Central memory CD8-positive, alpha-beta T cell (primary cell): ENCODE data around the gene ARHGAP6.

ENCODE experiments used
- ATAC-seq: fragments of 150-1000 bp; cut with Tn5 transposase; replicated peaks from 2 replicates; pipeline ENCODE4 v1.10.0; 2022; ENCODE audit warnings: mild to moderate bottlenecking, moderate FRiP score, moderate number of reproducible peaks; ENCODE audit not compliant: poor library complexity, severe bottlenecking; ENCODE audit errors: extremely low read depth
- DNase-seq, 2 donors: peaks; one replicate each; pipeline ENCODE4 v3.0.0; 2021; ENCODE audit warnings: low spot score in 2 of 2
- H3K27ac Mint-ChIP-seq: one replicate; pipeline ENCODE4 v1.8.0; 2022; ENCODE audit warnings: low read depth, mild to moderate bottlenecking, moderate library complexity, mixed read lengths
- H3K27me3 Mint-ChIP-seq: one replicate; pipeline ENCODE4 v1.8.0; 2022; ENCODE audit warnings: mixed read lengths
- H3K36me3 Mint-ChIP-seq: one replicate; pipeline ENCODE4 v1.8.0; 2022; ENCODE audit warnings: mild to moderate bottlenecking, moderate library complexity, mixed read lengths; ENCODE audit not compliant: insufficient read depth
- H3K4me1 Mint-ChIP-seq: one replicate; pipeline ENCODE4 v1.8.0; 2022; ENCODE audit warnings: mixed read lengths
- H3K4me3 Mint-ChIP-seq: one replicate; pipeline ENCODE4 v1.8.0; 2022; ENCODE audit warnings: mild to moderate bottlenecking, moderate library complexity, mixed read lengths
- H3K9me3 Mint-ChIP-seq: one replicate; pipeline ENCODE4 v1.8.0; 2022; ENCODE audit warnings: mixed read lengths

The ARHGAP6 gene

DNA sequence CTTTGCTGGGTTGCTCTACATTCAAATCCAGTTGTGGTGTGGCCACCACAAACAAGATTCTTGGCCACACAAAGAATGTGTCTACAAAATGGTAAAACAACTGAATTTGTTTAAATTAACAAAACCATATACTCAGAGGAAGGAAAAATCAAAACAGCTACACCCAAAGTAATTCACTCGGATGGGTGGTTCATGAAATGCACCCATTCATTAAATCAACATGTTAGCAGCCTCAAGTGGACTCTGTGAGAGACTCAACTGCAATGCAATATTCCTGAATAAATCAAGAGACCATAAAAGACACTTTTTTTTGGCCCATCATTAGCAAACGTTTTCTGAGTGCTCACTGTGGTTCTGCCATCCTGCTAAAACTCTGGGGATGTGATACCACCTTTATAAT, 383.7 kb downstream of the ARHGAP6 start:
- DNase-seq: no peak
- Mint-ChIP-seq H3K36me3 (no peaks in the 10 kb centered on the region), H3K4me1 (no peaks in the 10 kb centered on the region), H3K4me3 (no peak overlapping the region), H3K27me3 (no peaks in the 10 kb centered on the region), H3K27ac (no peak overlapping the region), H3K9me3 (no peaks in the 10 kb centered on the region)
- ATAC-seq: no peak

DNA sequence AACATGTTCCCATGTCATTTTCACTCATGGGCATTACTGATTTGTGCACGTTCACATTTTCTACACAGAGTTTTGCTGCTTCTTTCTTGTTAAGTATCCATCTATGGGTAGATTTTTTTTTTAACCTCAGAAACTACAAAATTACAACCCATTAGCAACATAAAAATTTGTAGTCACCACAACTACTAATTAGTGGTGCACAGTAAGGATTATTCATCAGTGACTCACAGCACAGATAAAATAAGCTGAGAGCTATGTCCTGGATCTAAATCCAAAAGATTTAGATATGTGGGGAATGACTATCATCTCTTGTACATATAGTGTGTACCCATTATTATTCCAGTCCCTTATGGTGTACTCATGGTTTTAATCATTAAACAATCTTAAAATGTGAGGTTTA, 392.2 kb downstream of the ARHGAP6 start:
- ATAC-seq (no peak), DNase-seq (no peak)
- no peak overlapping the region for H3K27ac Mint-ChIP-seq
- no peak overlapping the region for H3K4me3 Mint-ChIP-seq
- no peaks in the 10 kb centered on the region for H3K36me3 Mint-ChIP-seq
- H3K4me1 Mint-ChIP-seq: no peaks in the 10 kb centered on the region
- no peaks in the 10 kb centered on the region for H3K27me3 Mint-ChIP-seq
- H3K9me3 Mint-ChIP-seq: no peaks in the 10 kb centered on the region

DNA sequence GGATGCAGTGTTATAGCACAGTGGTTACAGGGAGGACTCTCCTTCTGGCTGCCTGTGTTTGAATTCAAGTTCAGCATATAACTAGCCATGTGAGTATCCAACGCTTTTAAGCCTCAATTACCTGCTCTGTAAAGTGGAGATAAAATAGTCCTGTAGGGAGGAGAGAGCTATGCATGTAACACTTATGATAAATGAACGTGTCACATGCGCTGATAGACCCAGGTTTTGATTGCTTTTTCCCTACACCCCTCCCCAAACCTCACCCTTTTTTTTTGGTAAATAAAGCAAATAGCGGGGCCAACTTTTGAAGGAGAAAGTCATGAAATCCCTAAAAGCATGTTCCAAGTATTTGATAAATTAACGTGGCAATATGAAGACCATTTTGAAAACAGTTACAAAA, 392.9 kb downstream of the ARHGAP6 start:
- Mint-ChIP-seq H3K4me1 (no peaks in the 10 kb centered on the region), H3K36me3 (no peaks in the 10 kb centered on the region), H3K9me3 (no peaks in the 10 kb centered on the region), H3K4me3 (no peak overlapping the region), H3K27me3 (no peaks in the 10 kb centered on the region), H3K27ac (no peak overlapping the region)
- ATAC-seq (no peak), DNase-seq (no peak)

DNA sequence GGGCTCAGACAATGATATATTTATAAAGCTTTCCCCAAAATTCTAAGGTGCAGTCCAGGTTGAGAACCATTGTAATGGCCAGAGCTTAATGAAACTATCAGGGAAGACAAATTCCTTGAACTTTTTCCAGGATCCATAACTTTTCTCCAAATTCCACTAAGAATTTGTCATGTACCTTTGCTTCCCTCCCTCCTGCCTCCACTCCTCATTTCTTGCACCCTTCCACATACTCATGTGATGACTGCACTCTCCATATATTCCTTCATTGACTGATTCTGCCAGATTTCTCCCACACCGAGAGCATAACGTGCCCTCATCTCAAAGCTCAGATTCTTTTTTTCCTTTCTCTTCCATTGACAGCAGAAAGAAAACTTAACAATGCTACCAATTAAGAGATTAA, 393.4 kb downstream of the ARHGAP6 start:
- Mint-ChIP-seq H3K27ac (no peak overlapping the region), H3K9me3 (no peaks in the 10 kb centered on the region), H3K36me3 (no peaks in the 10 kb centered on the region), H3K4me3 (no peak overlapping the region), H3K4me1 (no peaks in the 10 kb centered on the region), H3K27me3 (no peaks in the 10 kb centered on the region)
- DNase-seq: no peak
- ATAC-seq: no peak

DNA sequence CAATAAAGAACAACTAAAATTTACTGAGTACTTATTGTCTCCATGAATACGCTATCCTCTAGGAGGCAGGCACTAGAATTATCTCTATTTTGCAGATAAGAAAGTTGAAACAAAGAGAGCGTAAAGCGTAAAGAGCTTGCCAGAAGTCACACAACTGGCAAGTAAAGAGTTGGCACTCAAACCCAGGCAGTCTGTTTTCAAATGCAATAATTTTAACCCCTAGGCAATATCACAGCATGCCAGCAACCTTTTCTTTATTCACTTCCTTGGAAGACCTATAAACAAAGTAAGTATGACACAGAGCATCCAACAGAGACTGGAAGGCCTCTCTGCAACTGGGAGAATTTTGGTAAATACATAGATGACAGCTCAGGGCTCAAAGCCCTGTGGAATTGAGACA, 395.7 kb downstream of the ARHGAP6 start:
- no peaks in the 10 kb centered on the region for H3K9me3 Mint-ChIP-seq
- ATAC-seq: no peak
- H3K4me1 Mint-ChIP-seq: no peaks in the 10 kb centered on the region
- H3K27me3 Mint-ChIP-seq: no peaks in the 10 kb centered on the region
- no peak for DNase-seq
- H3K36me3 Mint-ChIP-seq: no peaks in the 10 kb centered on the region
- no peak overlapping the region for H3K27ac Mint-ChIP-seq
- no peak overlapping the region for H3K4me3 Mint-ChIP-seq

DNA sequence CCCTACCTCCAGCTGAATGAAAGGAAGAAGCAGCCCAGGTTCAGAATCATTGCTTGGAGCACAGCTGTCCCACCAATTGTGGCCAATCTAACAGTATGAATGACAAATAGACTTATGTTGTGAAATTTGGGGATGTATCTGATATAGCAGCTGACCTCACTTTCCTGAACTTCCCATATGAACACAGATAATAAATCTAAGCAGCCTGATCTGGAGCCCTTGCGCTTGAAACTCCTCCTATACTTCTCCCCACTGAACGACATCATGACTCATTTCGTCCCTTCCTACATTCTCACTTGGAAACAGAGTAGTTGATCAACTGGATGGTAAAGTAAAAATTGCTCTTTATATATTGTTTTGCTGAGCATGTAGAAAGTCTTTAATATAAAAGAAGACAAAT, 396.7 kb downstream of the ARHGAP6 start:
- Mint-ChIP-seq H3K36me3 (no peaks in the 10 kb centered on the region), H3K9me3 (no peaks in the 10 kb centered on the region), H3K4me1 (no peaks in the 10 kb centered on the region), H3K27ac (no peak overlapping the region), H3K4me3 (no peak overlapping the region), H3K27me3 (no peaks in the 10 kb centered on the region)
- ATAC-seq (no peak), DNase-seq (no peak)

DNA sequence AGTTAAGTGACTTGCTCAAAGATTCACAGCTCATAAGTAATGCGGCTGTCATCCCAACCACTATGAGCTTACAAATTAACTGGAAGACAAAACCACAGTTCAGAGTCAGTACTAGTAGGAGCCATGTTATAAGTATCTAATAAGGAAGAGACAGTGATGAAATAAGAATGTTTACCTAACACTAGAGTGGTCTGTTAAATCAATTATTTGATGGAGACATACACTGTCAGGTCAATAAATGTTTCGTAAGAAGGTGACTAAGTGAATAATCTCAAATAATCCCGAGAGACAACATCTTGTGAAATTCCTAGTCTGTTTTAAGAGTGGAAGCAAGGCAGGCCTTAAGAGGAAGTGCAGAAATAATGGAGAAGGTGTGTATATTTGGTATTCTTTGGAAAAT, 398.3 kb downstream of the ARHGAP6 start:
- Mint-ChIP-seq H3K36me3 (no peaks in the 10 kb centered on the region), H3K4me3 (no peak overlapping the region), H3K27ac (no peak overlapping the region), H3K9me3 (no peaks in the 10 kb centered on the region), H3K4me1 (no peaks in the 10 kb centered on the region), H3K27me3 (no peaks in the 10 kb centered on the region)
- ATAC-seq (no peak), DNase-seq (no peak)

DNA sequence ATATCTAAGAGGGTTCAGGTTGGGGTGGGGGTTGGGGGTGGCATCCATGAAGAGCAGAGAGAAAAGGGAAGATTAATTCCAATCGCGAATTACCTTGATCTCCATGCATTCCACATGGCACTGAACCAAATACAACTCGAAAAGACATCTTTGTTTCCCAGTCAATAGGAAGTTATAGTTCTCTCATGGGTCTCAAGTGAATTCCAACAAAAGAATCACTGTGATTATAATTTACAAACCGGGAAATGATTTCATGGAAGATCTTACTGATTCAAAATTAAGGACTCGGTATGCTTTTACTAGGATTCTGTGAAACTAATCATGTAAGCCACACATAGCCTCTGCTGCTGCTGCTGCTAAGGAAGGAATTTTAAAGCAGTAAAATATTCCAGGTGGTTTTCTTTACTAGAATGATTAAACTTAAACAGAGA, 399.1 kb downstream of the ARHGAP6 start:
- Mint-ChIP-seq H3K27me3 (no peaks in the 10 kb centered on the region), H3K27ac (no peak overlapping the region), H3K9me3 (no peaks in the 10 kb centered on the region), H3K4me3 (no peak overlapping the region), H3K36me3 (no peaks in the 10 kb centered on the region), H3K4me1 (no peaks in the 10 kb centered on the region)
- ATAC-seq (no peak), DNase-seq (no peak)

DNA sequence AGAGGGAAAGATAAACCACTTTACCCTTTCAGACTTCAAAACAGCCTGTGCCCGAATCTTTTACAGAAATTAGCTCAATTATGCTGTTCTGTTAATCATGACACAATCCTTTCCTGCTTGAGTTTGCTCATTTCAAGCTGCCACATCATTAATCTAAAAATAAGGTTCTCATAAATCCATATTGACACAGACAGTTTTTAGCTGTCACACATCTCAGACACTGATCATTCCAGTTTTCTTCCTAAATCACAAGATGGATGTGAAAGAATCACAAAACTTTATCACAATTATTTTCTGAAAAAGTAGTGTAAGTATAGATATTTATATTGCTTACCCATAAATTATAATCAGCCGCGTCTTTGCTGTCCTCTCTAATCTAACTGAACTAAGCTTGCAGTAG, 400.4 kb downstream of the ARHGAP6 start:
- DNase-seq (no peak), ATAC-seq (no peak)
- Mint-ChIP-seq H3K4me3 (no peak overlapping the region), H3K36me3 (no peaks in the 10 kb centered on the region), H3K4me1 (no peaks in the 10 kb centered on the region), H3K27me3 (no peaks in the 10 kb centered on the region), H3K27ac (no peak overlapping the region), H3K9me3 (no peaks in the 10 kb centered on the region)

DNA sequence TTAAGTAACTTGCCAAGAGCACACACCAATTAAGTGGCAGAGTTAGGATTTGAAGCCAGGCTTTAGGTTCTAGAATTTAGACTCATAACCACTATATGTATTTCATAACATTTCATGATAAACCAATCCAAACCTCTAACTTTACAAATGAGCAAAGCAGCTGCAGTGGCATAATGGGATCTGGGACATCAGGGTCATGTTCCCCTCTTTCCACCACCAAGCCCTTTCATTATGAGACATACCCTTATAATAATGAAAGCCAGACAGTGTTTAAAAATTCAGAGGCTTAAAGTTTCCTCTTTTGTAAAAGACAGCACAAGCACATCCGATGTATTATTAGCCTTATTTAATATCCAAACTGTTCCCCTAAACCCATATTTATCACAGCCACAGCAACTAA, 400.8 kb downstream of the ARHGAP6 start:
- no peak overlapping the region for H3K4me3 Mint-ChIP-seq
- peaks cover 3% of the 10 kb centered on the region for H3K27me3 Mint-ChIP-seq
- H3K9me3 Mint-ChIP-seq: peaks cover 2% of the 10 kb centered on the region
- no peaks in the 10 kb centered on the region for H3K36me3 Mint-ChIP-seq
- H3K4me1 Mint-ChIP-seq: no peaks in the 10 kb centered on the region
- no peak for DNase-seq
- no peak overlapping the region for H3K27ac Mint-ChIP-seq
- ATAC-seq: no peak

DNA sequence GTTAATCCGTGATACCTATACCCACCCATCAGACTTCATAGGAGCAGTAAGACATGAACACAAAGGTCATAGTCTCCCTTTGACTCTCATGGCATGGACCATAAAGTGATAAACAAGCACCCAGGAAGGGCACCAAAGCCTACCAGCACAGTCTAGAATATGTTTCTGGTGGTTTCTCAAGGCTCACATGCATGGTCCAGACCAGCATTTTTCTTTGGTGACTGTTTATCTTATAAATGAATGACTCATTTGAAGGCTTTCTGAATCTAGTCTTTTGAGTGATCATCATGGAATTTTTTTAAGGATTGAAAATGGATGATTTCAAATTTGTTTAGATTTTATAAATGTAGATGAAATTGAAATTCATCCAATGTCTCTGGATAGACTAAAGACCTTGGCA, 404.5 kb downstream of the ARHGAP6 start:
- DNase-seq: no peak
- no peak for ATAC-seq
- Mint-ChIP-seq H3K9me3 (peaks cover 5% of the 10 kb centered on the region), H3K4me3 (no peak overlapping the region), H3K27me3 (peaks cover 9% of the 10 kb centered on the region), H3K4me1 (no peaks in the 10 kb centered on the region), H3K27ac (no peak overlapping the region), H3K36me3 (no peaks in the 10 kb centered on the region)

DNA sequence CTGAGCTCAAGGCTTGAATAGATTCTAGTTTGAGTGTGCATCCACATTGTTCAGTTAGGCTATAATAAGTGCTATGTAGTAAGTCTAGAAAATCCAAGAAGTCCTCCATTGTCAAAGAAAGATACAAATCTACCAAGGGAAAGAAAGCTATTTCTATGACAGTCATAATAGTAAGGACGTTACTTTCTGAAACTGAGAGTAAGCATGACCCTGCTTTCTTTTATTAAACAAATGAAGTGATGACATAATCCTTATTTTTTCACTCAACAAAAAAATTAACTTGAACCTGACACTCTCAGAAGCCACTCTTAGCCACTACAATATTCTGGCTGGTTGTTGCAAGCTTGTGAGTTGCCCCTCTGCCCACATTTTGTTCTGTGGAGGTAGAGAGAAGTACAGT, 406.3 kb downstream of the ARHGAP6 start:
- peaks cover 5% of the 10 kb centered on the region for H3K9me3 Mint-ChIP-seq
- DNase-seq (no peak), ATAC-seq (no peak)
- peaks cover 9% of the 10 kb centered on the region for H3K27me3 Mint-ChIP-seq
- H3K27ac Mint-ChIP-seq: no peak overlapping the region
- no peaks in the 10 kb centered on the region for H3K36me3 Mint-ChIP-seq
- no peaks in the 10 kb centered on the region for H3K4me1 Mint-ChIP-seq
- H3K4me3 Mint-ChIP-seq: no peak overlapping the region

DNA sequence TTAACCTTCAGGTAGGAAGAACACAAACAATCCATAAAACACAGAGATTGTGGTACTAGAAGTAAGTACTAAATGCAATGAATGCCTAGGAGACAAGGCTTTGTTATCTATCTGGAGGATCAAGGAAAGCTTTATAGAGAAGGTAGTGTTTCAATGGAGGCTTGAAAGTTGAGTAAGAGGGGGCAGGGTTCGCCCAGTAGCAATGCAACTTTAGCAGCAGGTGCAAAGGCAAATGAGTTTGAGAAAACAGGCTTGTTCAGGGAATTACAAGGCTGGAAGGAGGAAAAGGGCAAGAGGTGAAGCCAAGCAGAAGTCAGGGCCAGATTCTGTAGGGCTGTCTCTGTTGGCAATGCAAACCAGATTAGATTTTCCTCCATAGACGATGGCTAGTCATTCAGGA, 408.0 kb downstream of the ARHGAP6 start:
- peaks cover 5% of the 10 kb centered on the region for H3K9me3 Mint-ChIP-seq
- DNase-seq (no peak), ATAC-seq (no peak)
- no peaks in the 10 kb centered on the region for H3K4me1 Mint-ChIP-seq
- H3K36me3 Mint-ChIP-seq: no peaks in the 10 kb centered on the region
- no peak overlapping the region for H3K27ac Mint-ChIP-seq
- no peak overlapping the region for H3K4me3 Mint-ChIP-seq
- peaks cover 9% of the 10 kb centered on the region for H3K27me3 Mint-ChIP-seq

DNA sequence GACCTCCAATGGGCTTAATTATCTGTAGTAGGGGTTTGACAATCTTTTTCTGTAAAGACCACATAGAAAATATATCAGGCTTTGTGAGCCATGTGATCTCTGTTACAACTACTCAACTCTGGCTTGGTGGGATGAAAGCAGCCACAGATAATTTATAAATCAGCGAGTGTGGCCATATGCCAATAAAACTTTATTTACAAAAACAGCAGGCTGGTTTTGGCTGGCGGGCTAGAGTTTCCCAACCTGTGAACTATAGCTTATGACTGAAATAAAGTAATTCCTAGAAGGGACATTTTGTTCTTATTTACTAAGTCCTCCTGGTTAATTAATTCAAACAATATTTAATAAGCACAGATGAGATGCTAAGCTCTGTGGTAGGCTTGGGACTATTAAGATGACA, 408.4 kb downstream of the ARHGAP6 start:
- no peak overlapping the region for H3K27ac Mint-ChIP-seq
- no peaks in the 10 kb centered on the region for H3K4me1 Mint-ChIP-seq
- peaks cover 9% of the 10 kb centered on the region for H3K27me3 Mint-ChIP-seq
- no peak overlapping the region for H3K4me3 Mint-ChIP-seq
- ATAC-seq (no peak), DNase-seq (no peak)
- H3K9me3 Mint-ChIP-seq: peaks cover 5% of the 10 kb centered on the region
- no peaks in the 10 kb centered on the region for H3K36me3 Mint-ChIP-seq
